Activated CD8-positive, alpha-beta memory T cell treated with anti-CD3 and anti-CD28 coated beads, Interleukin-2, amount 10 ng/mL, durations not matched to agents 7 days and 5 days (primary cell): Measurements from ENCODE around the gene ABLIM2. TPM values are rescaled to one million over a fixed set of nuclear protein-coding genes. Genes with fewer than 3 reads are reported as not detected.

ENCODE experiments used
- ATAC-seq: fragments of 150-1000 bp; cut with Tn5 transposase; one replicate; pipeline ENCODE4 v1.10.0; 2021; ENCODE audit warnings: moderate library complexity
- CTCF ChIA-PET: fragments of 350-600 bp; sonication (Branson Sonifier 250); formaldehyde crosslinking; loops from one replicate; lab custom pipeline; 2021; ENCODE audit warnings: antibody characterized with exemption; lab: Charles Lee
- DNase-seq: peaks from one replicate; pipeline ENCODE4 v3.0.0-alpha.2; 2020
- H3K27ac Mint-ChIP-seq: one replicate; pipeline ENCODE4 v1.8.0; 2021; ENCODE audit warnings: mild to moderate bottlenecking, mixed read lengths
- H3K27me3 Mint-ChIP-seq: one replicate; pipeline ENCODE4 v1.8.0; 2021; ENCODE audit warnings: mixed read lengths
- H3K36me3 Mint-ChIP-seq: one replicate; pipeline ENCODE4 v1.8.0; 2021; ENCODE audit warnings: mild to moderate bottlenecking, mixed read lengths
- H3K4me1 Mint-ChIP-seq: one replicate; pipeline ENCODE4 v1.8.0; 2021; ENCODE audit warnings: mixed read lengths
- H3K4me3 Mint-ChIP-seq: one replicate; pipeline ENCODE4 v1.8.0; 2021; ENCODE audit warnings: mild to moderate bottlenecking, moderate library complexity, mixed read lengths
- H3K9me3 Mint-ChIP-seq: one replicate; pipeline ENCODE4 v1.8.0; 2022; ENCODE audit warnings: low read depth, mixed read lengths
- total RNA-seq, 2 experiments: library from RNA; stranded (reverse); gene quantifications; one replicate each; pipeline ENCODE4 v1.2.3, GENCODE V29; 2021

The ABLIM2 gene
- total RNA-seq, 2 experiments from 2014 or later, result 0.19 TPM; not detected in 1

GRCh38 chr4:8022767-8023695 is 135.6 kb downstream of the ABLIM2 start:
- Mint-ChIP-seq H3K36me3 (no peaks in the 10 kb centered on the region), H3K27me3 (peaks cover 6% of the 10 kb centered on the region), H3K9me3 (no peaks in the 10 kb centered on the region), H3K27ac (no peak overlapping the region), H3K4me1 (peaks cover 5% of the 10 kb centered on the region), H3K4me3 (no peak overlapping the region)
- DNase-seq (no peak), ATAC-seq (no peak)
- CTCF ChIA-PET, result no interaction called here

GRCh38 chr4:8021796-8022195 is 136.8 kb downstream of the ABLIM2 start:
- Mint-ChIP-seq H3K4me3 (no peak overlapping the region), H3K9me3 (no peaks in the 10 kb centered on the region), H3K27me3 (peaks cover 8% of the 10 kb centered on the region), H3K36me3 (no peaks in the 10 kb centered on the region), H3K4me1 (peaks cover 5% of the 10 kb centered on the region), H3K27ac (no peak overlapping the region)
- DNase-seq (no peak), ATAC-seq (no peak)
- CTCF ChIA-PET, result no interaction called here

- H3K4me1 Mint-ChIP-seq, result peaks cover 3% of the 10 kb centered on the region
- ATAC-seq (no peak), DNase-seq (no peak)
- CTCF ChIA-PET, result no interaction called here
- no peak overlapping the region for H3K4me3 Mint-ChIP-seq
- no peak overlapping the region for H3K27ac Mint-ChIP-seq
- H3K36me3 Mint-ChIP-seq, result no peaks in the 10 kb centered on the region
- no peaks in the 10 kb centered on the region for H3K9me3 Mint-ChIP-seq
- peaks cover 8% of the 10 kb centered on the region for H3K27me3 Mint-ChIP-seq
Observed at GRCh38 chr4:8019396-8020365, 138.9 kb downstream of the ABLIM2 start.

GRCh38 chr4:8016527-8016926 is 142.1 kb downstream of the ABLIM2 start:
- CTCF ChIA-PET, result interaction anchor here (1.6 kb wide), 1 partner anchor 212 kb away, joined by 5 read pairs; no protein-coding TSS in a partner anchor
- Mint-ChIP-seq H3K36me3 (no peaks in the 10 kb centered on the region), H3K27ac (no peak overlapping the region), H3K9me3 (no peaks in the 10 kb centered on the region), H3K27me3 (peaks cover 10% of the 10 kb centered on the region), H3K4me3 (no peak overlapping the region), H3K4me1 (peaks cover 3% of the 10 kb centered on the region)
- DNase-seq, result no peak
- no peak for ATAC-seq

GRCh38 chr4:8015512-8015911 is 143.1 kb downstream of the ABLIM2 start:
- Mint-ChIP-seq H3K9me3 (no peaks in the 10 kb centered on the region), H3K4me1 (peaks cover 3% of the 10 kb centered on the region), H3K27ac (no peak overlapping the region), H3K27me3 (peaks cover 10% of the 10 kb centered on the region), H3K36me3 (no peaks in the 10 kb centered on the region), H3K4me3 (no peak overlapping the region)
- ATAC-seq (no peak), DNase-seq (no peak)
- CTCF ChIA-PET, result interaction anchor here (0.8 to 1.6 kb wide), 2 partner anchors 27 to 211 kb away, joined by 4 to 5 read pairs; no protein-coding TSS in a partner anchor

- Mint-ChIP-seq H3K27ac (no peak overlapping the region), H3K4me3 (no peak overlapping the region), H3K9me3 (no peaks in the 10 kb centered on the region), H3K36me3 (no peaks in the 10 kb centered on the region), H3K4me1 (no peaks in the 10 kb centered on the region), H3K27me3 (peaks cover 7% of the 10 kb centered on the region)
- CTCF ChIA-PET, result no interaction called here
- ATAC-seq (no peak), DNase-seq (no peak)
Observed at GRCh38 chr4:8013976-8014726, 144.5 kb downstream of the ABLIM2 start.

- Mint-ChIP-seq H3K27me3 (peaks cover 2% of the 10 kb centered on the region), H3K4me3 (no peak overlapping the region), H3K4me1 (no peaks in the 10 kb centered on the region), H3K27ac (no peak overlapping the region), H3K36me3 (no peaks in the 10 kb centered on the region), H3K9me3 (no peaks in the 10 kb centered on the region)
- CTCF ChIA-PET, result no interaction called here
- DNase-seq, result no peak
- ATAC-seq, result no peak
Observed at GRCh38 chr4:8012517-8012916, 146.1 kb downstream of the ABLIM2 start.

GRCh38 chr4:8010618-8011017 is 148.0 kb downstream of the ABLIM2 start:
- ATAC-seq (no peak), DNase-seq (no peak)
- Mint-ChIP-seq H3K4me1 (no peaks in the 10 kb centered on the region), H3K27ac (no peak overlapping the region), H3K27me3 (peaks cover 2% of the 10 kb centered on the region), H3K9me3 (no peaks in the 10 kb centered on the region), H3K4me3 (no peak overlapping the region), H3K36me3 (no peaks in the 10 kb centered on the region)
- CTCF ChIA-PET, result no interaction called here

GRCh38 chr4:8009710-8010511 is 148.7 kb downstream of the ABLIM2 start:
- CTCF ChIA-PET, result no interaction called here
- Mint-ChIP-seq H3K27ac (no peak overlapping the region), H3K4me1 (no peaks in the 10 kb centered on the region), H3K27me3 (peaks cover 2% of the 10 kb centered on the region), H3K36me3 (no peaks in the 10 kb centered on the region), H3K4me3 (no peak overlapping the region), H3K9me3 (no peaks in the 10 kb centered on the region)
- DNase-seq, result no peak
- ATAC-seq, result no peak

GRCh38 chr4:8009097-8009496 is 149.5 kb downstream of the ABLIM2 start:
- Mint-ChIP-seq H3K27ac (no peak overlapping the region), H3K4me1 (no peaks in the 10 kb centered on the region), H3K36me3 (no peaks in the 10 kb centered on the region), H3K4me3 (no peak overlapping the region), H3K27me3 (no peaks in the 10 kb centered on the region), H3K9me3 (no peaks in the 10 kb centered on the region)
- ATAC-seq, result no peak
- DNase-seq, result no peak
- CTCF ChIA-PET, result no interaction called here

GRCh38 chr4:8008391-8008790 is 150.2 kb downstream of the ABLIM2 start:
- H3K9me3 Mint-ChIP-seq, result no peaks in the 10 kb centered on the region
- H3K36me3 Mint-ChIP-seq, result no peaks in the 10 kb centered on the region
- no peak for DNase-seq
- no peaks in the 10 kb centered on the region for H3K4me1 Mint-ChIP-seq
- ATAC-seq, result no peak
- H3K27ac Mint-ChIP-seq, result no peak overlapping the region
- no peaks in the 10 kb centered on the region for H3K27me3 Mint-ChIP-seq
- no peak overlapping the region for H3K4me3 Mint-ChIP-seq
- CTCF ChIA-PET, result no interaction called here

GRCh38 chr4:8007581-8007980 is 151.0 kb downstream of the ABLIM2 start:
- DNase-seq, result no peak
- ATAC-seq, result no peak
- CTCF ChIA-PET, result no interaction called here
- H3K27ac Mint-ChIP-seq, result no peak overlapping the region
- no peaks in the 10 kb centered on the region for H3K36me3 Mint-ChIP-seq
- H3K9me3 Mint-ChIP-seq, result no peaks in the 10 kb centered on the region
- H3K4me3 Mint-ChIP-seq, result no peak overlapping the region
- no peaks in the 10 kb centered on the region for H3K4me1 Mint-ChIP-seq
- H3K27me3 Mint-ChIP-seq, result peaks cover 4% of the 10 kb centered on the region
